Breast epithelium (tissue), 4 donors: Measurements from ENCODE around the gene FCMR. TPM values are rescaled to one million over a fixed set of nuclear protein-coding genes. Genes with fewer than 3 reads are reported as not detected.

ENCODE experiments used
- DNase-seq, 2 donors: peaks; one replicate each; pipeline ENCODE4 v3.0.0-alpha.2; 2019; ENCODE audit warnings: low spot score in 2 of 2
- H3K27ac ChIP-seq, 2 donors: fragments of 200-600 bp; sonication (generic) in 1 of 2; one replicate each; pipeline ENCODE4 v1.5.1; 2016 to 2019; ENCODE audit warnings: mild to moderate bottlenecking in 1 of 2
- H3K27me3 ChIP-seq, 2 donors: fragments of 200-600 bp; sonication (generic) in 1 of 2; one replicate each; pipeline versions ENCODE4 v1.5.1 to v1.6.0; 2017 to 2019; ENCODE audit warnings: control low read depth in 1 of 2, mild to moderate bottlenecking in 1 of 2
- H3K36me3 ChIP-seq: fragments of 200-600 bp; one replicate; pipeline ENCODE4 v1.5.1; 2019
- H3K4me1 ChIP-seq, 2 donors: fragments of 200-600 bp; sonication (generic); one replicate each; pipeline ENCODE4 v1.5.1; 2016 to 2019; ENCODE audit warnings: control low read depth in 1 of 2
- H3K4me3 ChIP-seq, 3 donors: fragments of 200-600 bp; sonication (generic); 1 replicate in 2 of 3; 2 replicates in 1 of 3; pipeline ENCODE4 v1.5.1; 2016 to 2019; ENCODE audit warnings: mild to moderate bottlenecking in 3 of 3, moderate library complexity in 2 of 3
- H3K9me3 ChIP-seq, 2 donors: fragments of 200-600 bp; sonication (generic) in 1 of 2; one replicate each; pipeline ENCODE4 v1.5.1; 2016 to 2019; ENCODE audit warnings: control low read depth in 1 of 2
- POLR2A ChIP-seq: fragments of 450-650 bp; IDR thresholded peaks from one replicate; pipeline ENCODE4 v1.6.1; 2016; ENCODE audit warnings: antibody characterized with exemption, mild to moderate bottlenecking, moderate library complexity
- POLR2AphosphoS5 ChIP-seq, 3 donors: sonication (generic); formaldehyde crosslinking; IDR thresholded peaks; one replicate each; pipeline ENCODE4 v1.6.1; 2017; ENCODE audit warnings: antibody characterized with exemption in 3 of 3
- intact Hi-C: fragments of 100-400 bp; cut with DNase I; formaldehyde crosslinking; loops from one replicate; pipeline ENCODE4 v1.15.1; 2023; ENCODE audit warnings: low total_unique reads
- total RNA-seq, 3 donors: library from RNA; depleted of rRNA; stranded (reverse); fragments of >200 nt; gene quantifications; one replicate each; pipeline ENCODE4 v1.1.0, GENCODE V29; 2016
- TF ChIP-seq, protein P1 (sequence below), 3 donors: fragments of 450-650 bp; IDR thresholded peaks; one replicate each; pipeline ENCODE4 v1.5.1; 2016 to 2017; ENCODE audit warnings: antibody characterized with exemption in 3 of 3, mild to moderate bottlenecking in 3 of 3, moderate library complexity in 3 of 3

The FCMR gene
- total RNA-seq, 3 donors from 2014 or later: 1.1 to 11.0 (median 3.3) TPM

DNA sequence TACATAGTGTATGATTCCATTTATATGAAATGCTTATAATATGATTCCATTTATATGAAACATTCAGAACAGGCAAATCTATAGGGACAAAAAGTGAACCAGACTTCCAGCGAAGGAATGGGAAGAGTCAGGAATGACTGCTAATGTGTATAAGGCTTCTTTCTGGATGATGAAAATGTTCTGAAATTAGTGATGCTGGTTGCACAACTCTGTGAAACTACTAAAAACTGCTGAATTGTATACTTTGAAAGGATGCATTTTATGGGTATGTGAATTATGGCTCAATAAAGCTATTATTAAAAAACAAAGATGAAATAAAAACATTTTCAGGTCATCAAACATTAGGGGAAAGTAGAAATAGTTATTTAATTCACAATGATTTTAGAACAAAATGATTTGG lies 38.6 kb downstream of the FCMR start:
- DNase-seq: no peak
- H3K4me3 ChIP-seq: no peak overlapping the region
- no peaks in the 10 kb centered on the region for H3K36me3 ChIP-seq
- peaks cover 4 to 11% of the 10 kb centered on the region in 2 donors for H3K9me3 ChIP-seq
- intact Hi-C loops: no loop called here
- no peak overlapping the region for H3K27ac ChIP-seq
- no peaks in the 10 kb centered on the region for H3K27me3 ChIP-seq
- no peaks in the 10 kb centered on the region for H3K4me1 ChIP-seq
- no peak for TF ChIP-seq POLR2A
- TF ChIP-seq POLR2AphosphoS5 (IDR thresholded peaks at IDR 0.05): no peak
- TF ChIP-seq, protein P1, sequence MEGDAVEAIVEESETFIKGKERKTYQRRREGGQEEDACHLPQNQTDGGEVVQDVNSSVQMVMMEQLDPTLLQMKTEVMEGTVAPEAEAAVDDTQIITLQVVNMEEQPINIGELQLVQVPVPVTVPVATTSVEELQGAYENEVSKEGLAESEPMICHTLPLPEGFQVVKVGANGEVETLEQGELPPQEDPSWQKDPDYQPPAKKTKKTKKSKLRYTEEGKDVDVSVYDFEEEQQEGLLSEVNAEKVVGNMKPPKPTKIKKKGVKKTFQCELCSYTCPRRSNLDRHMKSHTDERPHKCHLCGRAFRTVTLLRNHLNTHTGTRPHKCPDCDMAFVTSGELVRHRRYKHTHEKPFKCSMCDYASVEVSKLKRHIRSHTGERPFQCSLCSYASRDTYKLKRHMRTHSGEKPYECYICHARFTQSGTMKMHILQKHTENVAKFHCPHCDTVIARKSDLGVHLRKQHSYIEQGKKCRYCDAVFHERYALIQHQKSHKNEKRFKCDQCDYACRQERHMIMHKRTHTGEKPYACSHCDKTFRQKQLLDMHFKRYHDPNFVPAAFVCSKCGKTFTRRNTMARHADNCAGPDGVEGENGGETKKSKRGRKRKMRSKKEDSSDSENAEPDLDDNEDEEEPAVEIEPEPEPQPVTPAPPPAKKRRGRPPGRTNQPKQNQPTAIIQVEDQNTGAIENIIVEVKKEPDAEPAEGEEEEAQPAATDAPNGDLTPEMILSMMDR (IDR thresholded peaks at IDR 0.05): no peak

DNA sequence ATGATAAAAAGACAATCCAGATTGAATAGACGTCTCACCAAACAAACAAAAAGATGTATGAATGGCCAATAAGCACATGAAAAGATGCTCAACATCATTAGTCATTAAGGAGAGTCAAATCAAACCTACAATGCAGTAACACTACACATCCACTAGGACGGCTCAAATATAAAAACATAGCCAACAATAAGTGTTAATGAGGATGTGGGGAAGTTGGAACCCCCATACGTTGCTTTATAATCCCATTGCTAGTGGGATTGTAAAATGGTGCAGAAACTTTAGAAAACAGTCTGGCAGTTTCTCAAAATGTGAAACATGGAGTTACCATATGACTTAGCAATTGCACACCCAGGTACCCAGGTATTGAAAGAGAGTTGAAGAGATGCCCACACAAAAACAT lies 39.2 kb downstream of the FCMR start:
- no peak for DNase-seq
- Histone ChIP-seq H3K27me3 (no peaks in the 10 kb centered on the region), H3K4me1 (no peaks in the 10 kb centered on the region), H3K4me3 (no peak overlapping the region), H3K27ac (no peak overlapping the region), H3K36me3 (no peaks in the 10 kb centered on the region), H3K9me3 (peaks cover 4 to 17% of the 10 kb centered on the region in 2 donors)
- intact Hi-C loops: no loop called here
- TF ChIP-seq POLR2A: no peak

DNA sequence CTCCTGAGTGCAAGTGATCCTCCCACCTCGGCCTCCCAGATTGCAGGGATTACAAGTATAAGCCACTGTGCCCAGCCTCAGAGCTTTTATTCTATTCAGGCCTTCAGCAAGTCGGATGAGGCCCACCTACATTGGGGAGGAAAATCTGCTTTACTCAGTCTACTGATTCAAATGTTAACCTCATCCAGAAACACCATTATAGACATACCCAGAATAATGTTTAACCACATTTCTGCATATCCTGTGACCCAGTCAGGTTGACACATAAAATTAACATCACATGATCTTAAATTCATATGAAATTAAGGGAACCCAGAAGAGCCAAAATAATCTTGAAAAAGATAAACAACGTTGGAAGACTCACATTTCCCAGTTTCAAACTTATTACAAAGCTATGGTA lies 41.4 kb downstream of the FCMR start:
- no peak for DNase-seq
- Histone ChIP-seq H3K36me3 (no peaks in the 10 kb centered on the region), H3K9me3 (peaks cover 4 to 18% of the 10 kb centered on the region in 2 donors), H3K27me3 (no peaks in the 10 kb centered on the region), H3K27ac (no peak overlapping the region), H3K4me1 (no peaks in the 10 kb centered on the region), H3K4me3 (no peak overlapping the region)
- intact Hi-C loops: no loop called here
- TF ChIP-seq POLR2A (no peak), POLR2AphosphoS5 (IDR thresholded peaks at IDR 0.05) (no peak)
- TF ChIP-seq, protein P1 (IDR thresholded peaks at IDR 0.05): no peak

GRCh38 chr1:206878456-206878855 lies 43.3 kb downstream of the FCMR start:
- Histone ChIP-seq H3K4me3 (no peak overlapping the region), H3K27me3 (no peaks in the 10 kb centered on the region), H3K27ac (no peak overlapping the region), H3K9me3 (peaks cover 4 to 18% of the 10 kb centered on the region in 2 donors), H3K4me1 (no peaks in the 10 kb centered on the region), H3K36me3 (no peaks in the 10 kb centered on the region)
- DNase-seq: no peak
- TF ChIP-seq, protein P1 (IDR thresholded peaks at IDR 0.05): no peak
- TF ChIP-seq POLR2AphosphoS5 (IDR thresholded peaks at IDR 0.05): no peak
- TF ChIP-seq POLR2A: no peak
- intact Hi-C loops: no loop called here

DNA sequence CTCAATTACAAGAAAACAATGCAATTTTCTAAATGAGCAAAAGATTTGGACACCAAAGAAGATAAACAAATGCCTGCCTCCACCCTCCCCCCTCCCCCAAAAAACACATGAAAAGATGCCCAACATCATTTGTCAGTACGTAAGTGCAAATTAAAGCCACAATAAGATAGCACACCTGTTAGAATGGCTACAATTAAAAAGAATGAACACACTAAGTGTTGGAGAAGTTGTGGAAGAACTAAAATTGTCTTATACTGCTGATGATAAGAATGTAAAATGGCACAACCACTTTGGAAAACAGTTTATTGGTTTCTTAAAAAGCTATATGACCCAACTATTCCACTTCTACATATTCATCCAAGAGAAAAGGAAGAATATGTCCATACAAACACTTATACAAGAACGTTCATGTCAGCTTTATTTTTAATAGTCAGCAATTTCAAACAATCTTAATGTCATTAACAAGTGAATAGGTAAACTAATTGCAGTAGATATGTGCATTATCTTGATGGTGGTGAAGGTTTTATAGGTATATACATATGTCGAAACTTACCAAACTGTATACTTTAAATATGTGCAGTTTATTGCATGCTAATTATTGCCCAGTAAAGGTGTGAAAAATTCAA lies 45.9 kb downstream of the FCMR start:
- DNase-seq: no peak
- TF ChIP-seq POLR2A (no peak), POLR2AphosphoS5 (IDR thresholded peaks at IDR 0.05) (no peak)
- TF ChIP-seq, protein P1 (IDR thresholded peaks at IDR 0.05): no peak
- H3K4me3 ChIP-seq: no peak overlapping the region
- H3K27me3 ChIP-seq: no peaks in the 10 kb centered on the region
- intact Hi-C loops: no loop called here
- no peaks in the 10 kb centered on the region for H3K36me3 ChIP-seq
- H3K27ac ChIP-seq: no peak overlapping the region
- H3K9me3 ChIP-seq: peaks cover 4 to 18% of the 10 kb centered on the region in 2 donors
- no peaks in the 10 kb centered on the region for H3K4me1 ChIP-seq
